Panc1 (cell line): ENCODE results near the gene WARS2. TPM values are rescaled to one million over a fixed set of nuclear protein-coding genes. Genes with fewer than 3 reads are reported as not detected.

Experiments
- ATAC-seq: fragments of 200-7000 bp; cut with Tn5 transposase; 2 replicates; pipeline ENCODE4 v1.9.1; 2020; ENCODE audit warnings: mild to moderate bottlenecking, moderate library complexity
- BruUV-seq: library from RNA; stranded (reverse); fragments of 400-500 nt; replicated peaks from 2 replicates; lab custom pipeline; 2021; lab: Mats Ljungman, UMichigan
- CTCF ChIA-PET: fragments of 300-600 bp; sonication (Branson Sonifier 250); formaldehyde crosslinking; loops from one replicate; lab custom pipeline; 2022; ENCODE audit warnings: antibody characterized with exemption; lab: Charles Lee
- POLR2A ChIA-PET: fragments of 300-600 bp; sonication (Branson Sonifier 250); formaldehyde crosslinking; loops from one replicate; lab custom pipeline; 2022; ENCODE audit warnings: antibody characterized with exemption; lab: Charles Lee
- DNase-seq: peaks from one replicate; pipeline ENCODE4 v3.0.0-alpha.2; 2010; ENCODE audit warnings: low read depth, low spot score
- H3K27ac ChIP-seq: 2 replicates; pipeline ENCODE4 v1.5.1; 2011; ENCODE audit warnings: mild to moderate bottlenecking, low read length, inconsistent platforms
- H3K27me3 ChIP-seq: fragments of 200-500 bp; sonication (Bioruptor generic); 2 replicates; pipeline ENCODE4 v1.6.0; 2014; ENCODE audit warnings: low read length, inconsistent platforms; ENCODE audit not compliant: control insufficient read depth, insufficient read depth
- H3K36me3 ChIP-seq: fragments of 200-500 bp; sonication (Bioruptor generic); 2 replicates; pipeline ENCODE4 v1.5.1; 2014; ENCODE audit warnings: inconsistent platforms, mild to moderate bottlenecking, low read length, moderate library complexity; ENCODE audit not compliant: control insufficient read depth, insufficient read depth
- H3K4me1 ChIP-seq: 2 replicates; pipeline ENCODE4 v1.5.1; 2011; ENCODE audit warnings: inconsistent platforms, mild to moderate bottlenecking, low read length, moderate library complexity; ENCODE audit not compliant: control insufficient read depth, insufficient read depth
- H3K4me3 ChIP-seq, 2 experiments: 2 replicates each; pipeline ENCODE4 v1.5.1; 2011 to 2012; ENCODE audit warnings: low read depth in 2 of 2, low read length in 2 of 2, mild to moderate bottlenecking in 2 of 2, inconsistent platforms in 1 of 2, moderate library complexity in 1 of 2
- H3K9me3 ChIP-seq: fragments of 200-500 bp; sonication (Bioruptor generic); 2 replicates; pipeline ENCODE4 v1.5.1; 2014; ENCODE audit warnings: low read depth, mild to moderate bottlenecking, inconsistent platforms, low read length, moderate library complexity; ENCODE audit not compliant: control insufficient read depth, insufficient read depth
- POLR2AphosphoS5 ChIP-seq: IDR thresholded peaks from 2 replicates; pipeline ENCODE4 v1.6.1; 2012; ENCODE audit warnings: mild to moderate bottlenecking, low read depth, low read length, moderate library complexity
- SIN3A ChIP-seq: IDR thresholded peaks from 2 replicates; pipeline ENCODE4 v1.6.1; 2012; ENCODE audit warnings: low read depth, mild to moderate bottlenecking, low read length, moderate library complexity, borderline replicate concordance; ENCODE audit not compliant: insufficient read depth
- TCF7L2 ChIP-seq: IDR thresholded peaks from 2 replicates; pipeline ENCODE4 v1.6.1; 2011; ENCODE audit warnings: mild to moderate bottlenecking, low read depth, low read length, inconsistent platforms
- in situ Hi-C: cut with HindIII; loops from 2 replicates; pipeline ENCODE4 v1.10.0; 2016; ENCODE audit warnings: low sequenced_read_pairs, low pct_unique_long_range_greater_than_20kb
- intact Hi-C: fragments of 100-400 bp; cut with micrococcal nuclease; formaldehyde crosslinking; loops from one replicate; pipeline ENCODE4 v1.10.0; 2022; ENCODE audit not compliant: unreplicated experiment
- total RNA-seq: library from RNA; stranded (reverse); gene quantifications from one replicate; pipeline ENCODE4 v1.2.1, GENCODE V29; 2021; ENCODE audit not compliant: unreplicated experiment
- TF ChIP-seq, protein P1 (sequence below), 2 experiments: IDR thresholded peaks; 2 replicates each; pipeline ENCODE4 v1.6.1; 2011 to 2012; ENCODE audit warnings: low read depth in 2 of 2, control low read depth in 1 of 2, low read length in 1 of 2, mild to moderate bottlenecking in 1 of 2, moderate library complexity in 1 of 2; ENCODE audit not compliant: insufficient read depth in 1 of 2
- TF ChIP-seq, protein P2 (sequence below): fragments of 450-650 bp; IDR thresholded peaks from 2 replicates; pipeline ENCODE4 v1.5.1; 2017; ENCODE audit warnings: mild to moderate bottlenecking

The WARS2 gene
- total RNA-seq, 1 experiment from 2014 or later, result 6.6 TPM

DNA sequence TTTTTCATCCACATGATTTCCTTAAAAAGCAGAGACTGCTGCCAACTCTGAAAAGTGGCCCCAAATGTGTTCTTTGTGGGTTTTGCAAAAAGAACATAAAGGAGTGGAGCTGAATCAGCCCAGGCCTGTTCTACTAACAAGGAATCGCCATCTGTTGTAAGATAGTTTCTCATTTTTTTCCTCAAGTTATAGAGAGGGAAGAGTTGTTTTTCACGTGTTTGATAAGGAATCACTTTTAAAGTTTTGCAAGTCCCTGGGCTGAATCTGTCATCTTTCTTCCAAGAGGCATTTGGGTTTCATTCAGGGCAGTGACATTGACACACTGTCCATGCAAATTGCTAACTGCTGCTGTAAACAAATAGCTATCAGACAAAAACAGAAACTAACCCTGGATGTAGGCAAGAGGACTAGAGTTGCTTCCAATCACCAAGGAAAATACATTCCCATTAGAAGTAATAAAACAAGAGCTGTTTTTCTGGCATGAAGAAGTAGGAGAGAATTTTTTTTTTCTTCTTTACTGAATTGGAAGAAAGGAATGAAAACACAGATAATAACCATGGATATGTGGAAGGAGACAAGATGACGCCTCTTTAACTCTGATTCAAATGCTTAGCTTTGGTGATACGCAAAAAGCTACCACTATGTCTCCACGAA lies 93.5 kb downstream of the WARS2 start:
- H3K4me1 ChIP-seq, result no peaks in the 10 kb centered on the region
- no peaks in the 10 kb centered on the region for H3K27me3 ChIP-seq
- no peak overlapping the region for H3K27ac ChIP-seq
- intact Hi-C loops (no loop called here), in situ Hi-C loops (no loop called here)
- BruUV-seq, result no TSS peak
- no peak for DNase-seq
- no peak overlapping the region for H3K4me3 ChIP-seq
- CTCF ChIA-PET, result no interaction called here
- H3K36me3 ChIP-seq, result no peaks in the 10 kb centered on the region
- no peaks in the 10 kb centered on the region for H3K9me3 ChIP-seq
- ATAC-seq, result no peak
- TF ChIP-seq POLR2AphosphoS5 (no peak), TCF7L2 (no peak), SIN3A (no peak)
- TF ChIP-seq, protein P1, sequence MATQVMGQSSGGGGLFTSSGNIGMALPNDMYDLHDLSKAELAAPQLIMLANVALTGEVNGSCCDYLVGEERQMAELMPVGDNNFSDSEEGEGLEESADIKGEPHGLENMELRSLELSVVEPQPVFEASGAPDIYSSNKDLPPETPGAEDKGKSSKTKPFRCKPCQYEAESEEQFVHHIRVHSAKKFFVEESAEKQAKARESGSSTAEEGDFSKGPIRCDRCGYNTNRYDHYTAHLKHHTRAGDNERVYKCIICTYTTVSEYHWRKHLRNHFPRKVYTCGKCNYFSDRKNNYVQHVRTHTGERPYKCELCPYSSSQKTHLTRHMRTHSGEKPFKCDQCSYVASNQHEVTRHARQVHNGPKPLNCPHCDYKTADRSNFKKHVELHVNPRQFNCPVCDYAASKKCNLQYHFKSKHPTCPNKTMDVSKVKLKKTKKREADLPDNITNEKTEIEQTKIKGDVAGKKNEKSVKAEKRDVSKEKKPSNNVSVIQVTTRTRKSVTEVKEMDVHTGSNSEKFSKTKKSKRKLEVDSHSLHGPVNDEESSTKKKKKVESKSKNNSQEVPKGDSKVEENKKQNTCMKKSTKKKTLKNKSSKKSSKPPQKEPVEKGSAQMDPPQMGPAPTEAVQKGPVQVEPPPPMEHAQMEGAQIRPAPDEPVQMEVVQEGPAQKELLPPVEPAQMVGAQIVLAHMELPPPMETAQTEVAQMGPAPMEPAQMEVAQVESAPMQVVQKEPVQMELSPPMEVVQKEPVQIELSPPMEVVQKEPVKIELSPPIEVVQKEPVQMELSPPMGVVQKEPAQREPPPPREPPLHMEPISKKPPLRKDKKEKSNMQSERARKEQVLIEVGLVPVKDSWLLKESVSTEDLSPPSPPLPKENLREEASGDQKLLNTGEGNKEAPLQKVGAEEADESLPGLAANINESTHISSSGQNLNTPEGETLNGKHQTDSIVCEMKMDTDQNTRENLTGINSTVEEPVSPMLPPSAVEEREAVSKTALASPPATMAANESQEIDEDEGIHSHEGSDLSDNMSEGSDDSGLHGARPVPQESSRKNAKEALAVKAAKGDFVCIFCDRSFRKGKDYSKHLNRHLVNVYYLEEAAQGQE (IDR thresholded peaks at IDR 0.05; ENCODE audit: insufficient read depth in 1 of 2, low read depth in 2 of 2, low read length in 1 of 2), result no peak
- TF ChIP-seq, protein P2, sequence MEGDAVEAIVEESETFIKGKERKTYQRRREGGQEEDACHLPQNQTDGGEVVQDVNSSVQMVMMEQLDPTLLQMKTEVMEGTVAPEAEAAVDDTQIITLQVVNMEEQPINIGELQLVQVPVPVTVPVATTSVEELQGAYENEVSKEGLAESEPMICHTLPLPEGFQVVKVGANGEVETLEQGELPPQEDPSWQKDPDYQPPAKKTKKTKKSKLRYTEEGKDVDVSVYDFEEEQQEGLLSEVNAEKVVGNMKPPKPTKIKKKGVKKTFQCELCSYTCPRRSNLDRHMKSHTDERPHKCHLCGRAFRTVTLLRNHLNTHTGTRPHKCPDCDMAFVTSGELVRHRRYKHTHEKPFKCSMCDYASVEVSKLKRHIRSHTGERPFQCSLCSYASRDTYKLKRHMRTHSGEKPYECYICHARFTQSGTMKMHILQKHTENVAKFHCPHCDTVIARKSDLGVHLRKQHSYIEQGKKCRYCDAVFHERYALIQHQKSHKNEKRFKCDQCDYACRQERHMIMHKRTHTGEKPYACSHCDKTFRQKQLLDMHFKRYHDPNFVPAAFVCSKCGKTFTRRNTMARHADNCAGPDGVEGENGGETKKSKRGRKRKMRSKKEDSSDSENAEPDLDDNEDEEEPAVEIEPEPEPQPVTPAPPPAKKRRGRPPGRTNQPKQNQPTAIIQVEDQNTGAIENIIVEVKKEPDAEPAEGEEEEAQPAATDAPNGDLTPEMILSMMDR, result no peak
- POLR2A ChIA-PET, result no interaction called here

DNA sequence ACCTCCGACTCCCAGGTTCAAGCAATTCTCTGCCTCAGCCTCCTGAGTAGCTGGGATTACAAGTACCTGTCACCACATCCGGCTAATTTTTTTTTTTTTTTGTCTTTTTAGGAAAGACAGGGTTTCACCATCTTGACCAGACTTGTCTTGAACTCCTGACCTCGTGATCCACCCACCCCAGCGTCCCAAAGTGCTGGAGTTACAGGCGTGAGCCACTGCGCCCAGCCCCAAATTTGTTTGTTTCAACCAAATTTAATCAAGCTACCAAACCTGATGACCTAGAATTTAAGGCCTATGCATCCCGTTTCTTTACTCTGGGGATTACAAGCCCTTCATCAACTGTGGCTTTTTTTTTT lies 94.0 kb downstream of the WARS2 start:
- Histone ChIP-seq H3K4me1 (no peaks in the 10 kb centered on the region), H3K4me3 (no peak overlapping the region), H3K9me3 (no peaks in the 10 kb centered on the region), H3K36me3 (no peaks in the 10 kb centered on the region), H3K27me3 (no peaks in the 10 kb centered on the region), H3K27ac (no peak overlapping the region)
- ChIA-PET POLR2A (no interaction called here), CTCF (no interaction called here)
- intact Hi-C loops, result no loop called here
- BruUV-seq, result no TSS peak
- no peak for TF ChIP-seq SIN3A
- TF ChIP-seq POLR2AphosphoS5, result no peak
- no peak for TF ChIP-seq TCF7L2
- TF ChIP-seq, protein P1 (IDR thresholded peaks at IDR 0.05; ENCODE audit: insufficient read depth in 1 of 2, low read depth in 2 of 2, low read length in 1 of 2), result no peak
- TF ChIP-seq, protein P2, result no peak
- ATAC-seq, result no peak
- no peak for DNase-seq
- in situ Hi-C loops, result no loop called here
